WTC11 (cell line): ENCODE data around the gene MOB3A. TPM values are rescaled to one million over a fixed set of nuclear protein-coding genes. Genes with fewer than 3 reads are reported as not detected.

Experiments used
- ATAC-seq: fragments of 200-7000 bp; cut with Tn5 transposase; 2 replicates; pipeline ENCODE4 v1.10.0; 2021; ENCODE audit warnings: mild to moderate bottlenecking, moderate library complexity
- CTCF ChIA-PET: fragments of 300-600 bp; sonication (Branson Sonifier 250); formaldehyde crosslinking; loops from one replicate; lab custom pipeline; 2021; ENCODE audit warnings: antibody characterized with exemption; lab: Charles Lee
- POLR2A ChIA-PET: fragments of 350-600 bp; sonication (Branson Sonifier 250); formaldehyde crosslinking; loops from one replicate; lab custom pipeline; 2021; ENCODE audit warnings: antibody characterized with exemption; lab: Charles Lee
- DNase-seq: peaks from one replicate; pipeline ENCODE4 v3.0.0; 2021; ENCODE audit warnings: low spot score
- H3K27ac Mint-ChIP-seq: 2 replicates; pipeline ENCODE4 v1.8.0; 2021; ENCODE audit warnings: mixed read lengths
- H3K27me3 Mint-ChIP-seq: 2 replicates; pipeline ENCODE4 v1.8.0; 2021; ENCODE audit warnings: low read depth, mild to moderate bottlenecking, moderate library complexity, mixed read lengths
- H3K36me3 Mint-ChIP-seq: 2 replicates; pipeline ENCODE4 v1.8.0; 2021; ENCODE audit warnings: mixed read lengths
- H3K4me1 Mint-ChIP-seq: 2 replicates; pipeline ENCODE4 v1.8.0; 2022; ENCODE audit warnings: mixed read lengths
- H3K4me3 Mint-ChIP-seq: 2 replicates; pipeline ENCODE4 v1.8.0; 2021; ENCODE audit warnings: mild to moderate bottlenecking, moderate library complexity, mixed read lengths
- H3K9me3 Mint-ChIP-seq: 2 replicates; pipeline ENCODE4 v1.8.0; 2021; ENCODE audit warnings: mixed read lengths
- ELF4 ChIP-seq: sonication (generic); formaldehyde crosslinking; IDR thresholded peaks from 2 replicates; pipeline ENCODE4 v1.8.1; 2022; ENCODE audit warnings: low read depth, mild to moderate bottlenecking, moderate library complexity, missing genetic modification reagents
- TEAD4 ChIP-seq: sonication (generic); formaldehyde crosslinking; IDR thresholded peaks from 2 replicates; pipeline ENCODE4 v1.8.0; 2022; ENCODE audit warnings: mild to moderate bottlenecking, missing genetic modification reagents
- ZNF263 ChIP-seq: sonication (generic); formaldehyde crosslinking; IDR thresholded peaks from 2 replicates; pipeline ENCODE4 v1.8.1; 2022; ENCODE audit warnings: low read depth, mild to moderate bottlenecking, moderate library complexity, missing genetic modification reagents
- total RNA-seq: library from RNA; stranded (reverse); gene quantifications from 3 replicates; pipeline ENCODE4 v1.2.3, GENCODE V29; 2021
- TF ChIP-seq, protein P1 (sequence below): fragments of 250-450 bp; sonication (Bioruptor Pico); IDR thresholded peaks from 2 replicates; pipeline ENCODE4 v1.9.0; 2021; ENCODE audit warnings: mild to moderate bottlenecking, borderline replicate concordance
- TF ChIP-seq, protein P2 (sequence below): sonication (generic); formaldehyde crosslinking; IDR thresholded peaks from 2 replicates; pipeline ENCODE4 v1.8.1; 2023; ENCODE audit warnings: mild to moderate bottlenecking, missing genetic modification reagents, moderate library complexity
- TF ChIP-seq, protein P3 (sequence below): sonication (generic); formaldehyde crosslinking; IDR thresholded peaks from 2 replicates; pipeline ENCODE4 v1.8.0; 2022; ENCODE audit warnings: mild to moderate bottlenecking, missing genetic modification reagents
- TF ChIP-seq, protein P4 (sequence below): fragments of 250-450 bp; sonication (Bioruptor Pico); IDR thresholded peaks from 2 replicates; pipeline ENCODE4 v2.1.2; 2022; ENCODE audit warnings: mild to moderate bottlenecking, moderate library complexity
- TF ChIP-seq, protein P5 (sequence below): sonication (generic); formaldehyde crosslinking; IDR thresholded peaks from 2 replicates; pipeline ENCODE4 v1.8.0; 2022; ENCODE audit warnings: mild to moderate bottlenecking, missing genetic modification reagents
- TF ChIP-seq, protein P6 (sequence below): sonication (generic); formaldehyde crosslinking; IDR thresholded peaks from 2 replicates; pipeline ENCODE4 v1.8.0; 2022; ENCODE audit warnings: missing genetic modification reagents
- TF ChIP-seq, protein P7 (sequence below): sonication (generic); formaldehyde crosslinking; IDR thresholded peaks from 2 replicates; pipeline ENCODE4 v1.8.1; 2022; ENCODE audit warnings: low read depth, mild to moderate bottlenecking, moderate library complexity, missing genetic modification reagents, borderline replicate concordance
- TF ChIP-seq, protein P8 (sequence below): sonication (generic); formaldehyde crosslinking; IDR thresholded peaks from 2 replicates; pipeline ENCODE4 v1.8.1; 2023; ENCODE audit warnings: mild to moderate bottlenecking, moderate library complexity, missing genetic modification reagents
- TF ChIP-seq, protein P9 (sequence below): sonication (generic); formaldehyde crosslinking; IDR thresholded peaks from 2 replicates; pipeline ENCODE4 v1.8.1; 2023; ENCODE audit warnings: mild to moderate bottlenecking, missing genetic modification reagents
- TF ChIP-seq, protein P10 (sequence below): fragments of 200-600 bp; IDR thresholded peaks from 2 replicates; pipeline ENCODE4 v1.8.0; 2022; ENCODE audit warnings: antibody characterized with exemption

The MOB3A gene
- total RNA-seq, 1 experiment from 2014 or later = 8.1 TPM

DNA sequence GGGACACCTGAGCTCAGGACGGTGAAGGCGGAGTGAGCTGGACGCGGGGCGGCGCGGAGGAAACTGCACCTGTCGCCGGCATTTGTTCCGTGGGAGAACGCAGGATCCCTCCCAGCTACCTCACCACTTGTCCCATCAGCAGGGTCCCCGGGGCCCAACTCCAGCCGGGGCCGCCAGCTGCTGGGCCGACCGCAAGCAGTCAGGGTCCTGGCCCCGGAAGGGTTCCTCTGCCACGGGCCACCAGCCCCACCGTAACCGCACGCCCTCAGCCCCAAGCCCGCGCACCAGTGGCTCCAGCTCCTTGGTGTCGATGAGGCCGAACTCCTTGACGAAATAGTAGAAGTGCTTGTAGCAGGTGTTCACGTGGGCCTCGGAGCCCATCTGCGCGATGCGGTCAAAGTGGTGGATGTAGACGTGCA is 19.6 kb downstream of the MOB3A start:
- Mint-ChIP-seq H3K4me3 (no peak overlapping the region), H3K27ac (no peak overlapping the region), H3K9me3 (no peaks in the 10 kb centered on the region), H3K4me1 (0 out of 2 replicates have a peak, but pooled peaks cover 2% of the 10 kb centered on the region), H3K27me3 (no peaks in the 10 kb centered on the region), H3K36me3 (peaks cover 7% of the 10 kb centered on the region)
- ATAC-seq (no peak), DNase-seq (no peak)
- ChIA-PET CTCF (interaction anchor here (1.5 kb wide), 1 partner anchor 146 kb away, joined by 3 read pairs; no protein-coding TSS in a partner anchor), POLR2A (no interaction called here)
- TF ChIP-seq, protein P1, sequence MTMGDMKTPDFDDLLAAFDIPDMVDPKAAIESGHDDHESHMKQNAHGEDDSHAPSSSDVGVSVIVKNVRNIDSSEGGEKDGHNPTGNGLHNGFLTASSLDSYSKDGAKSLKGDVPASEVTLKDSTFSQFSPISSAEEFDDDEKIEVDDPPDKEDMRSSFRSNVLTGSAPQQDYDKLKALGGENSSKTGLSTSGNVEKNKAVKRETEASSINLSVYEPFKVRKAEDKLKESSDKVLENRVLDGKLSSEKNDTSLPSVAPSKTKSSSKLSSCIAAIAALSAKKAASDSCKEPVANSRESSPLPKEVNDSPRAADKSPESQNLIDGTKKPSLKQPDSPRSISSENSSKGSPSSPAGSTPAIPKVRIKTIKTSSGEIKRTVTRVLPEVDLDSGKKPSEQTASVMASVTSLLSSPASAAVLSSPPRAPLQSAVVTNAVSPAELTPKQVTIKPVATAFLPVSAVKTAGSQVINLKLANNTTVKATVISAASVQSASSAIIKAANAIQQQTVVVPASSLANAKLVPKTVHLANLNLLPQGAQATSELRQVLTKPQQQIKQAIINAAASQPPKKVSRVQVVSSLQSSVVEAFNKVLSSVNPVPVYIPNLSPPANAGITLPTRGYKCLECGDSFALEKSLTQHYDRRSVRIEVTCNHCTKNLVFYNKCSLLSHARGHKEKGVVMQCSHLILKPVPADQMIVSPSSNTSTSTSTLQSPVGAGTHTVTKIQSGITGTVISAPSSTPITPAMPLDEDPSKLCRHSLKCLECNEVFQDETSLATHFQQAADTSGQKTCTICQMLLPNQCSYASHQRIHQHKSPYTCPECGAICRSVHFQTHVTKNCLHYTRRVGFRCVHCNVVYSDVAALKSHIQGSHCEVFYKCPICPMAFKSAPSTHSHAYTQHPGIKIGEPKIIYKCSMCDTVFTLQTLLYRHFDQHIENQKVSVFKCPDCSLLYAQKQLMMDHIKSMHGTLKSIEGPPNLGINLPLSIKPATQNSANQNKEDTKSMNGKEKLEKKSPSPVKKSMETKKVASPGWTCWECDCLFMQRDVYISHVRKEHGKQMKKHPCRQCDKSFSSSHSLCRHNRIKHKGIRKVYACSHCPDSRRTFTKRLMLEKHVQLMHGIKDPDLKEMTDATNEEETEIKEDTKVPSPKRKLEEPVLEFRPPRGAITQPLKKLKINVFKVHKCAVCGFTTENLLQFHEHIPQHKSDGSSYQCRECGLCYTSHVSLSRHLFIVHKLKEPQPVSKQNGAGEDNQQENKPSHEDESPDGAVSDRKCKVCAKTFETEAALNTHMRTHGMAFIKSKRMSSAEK (CRISPR knock-in tag) = no peak
- TF ChIP-seq, protein P2, sequence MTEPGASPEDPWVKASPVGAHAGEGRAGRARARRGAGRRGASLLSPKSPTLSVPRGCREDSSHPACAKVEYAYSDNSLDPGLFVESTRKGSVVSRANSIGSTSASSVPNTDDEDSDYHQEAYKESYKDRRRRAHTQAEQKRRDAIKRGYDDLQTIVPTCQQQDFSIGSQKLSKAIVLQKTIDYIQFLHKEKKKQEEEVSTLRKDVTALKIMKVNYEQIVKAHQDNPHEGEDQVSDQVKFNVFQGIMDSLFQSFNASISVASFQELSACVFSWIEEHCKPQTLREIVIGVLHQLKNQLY = no peak
- TF ChIP-seq, protein P3, sequence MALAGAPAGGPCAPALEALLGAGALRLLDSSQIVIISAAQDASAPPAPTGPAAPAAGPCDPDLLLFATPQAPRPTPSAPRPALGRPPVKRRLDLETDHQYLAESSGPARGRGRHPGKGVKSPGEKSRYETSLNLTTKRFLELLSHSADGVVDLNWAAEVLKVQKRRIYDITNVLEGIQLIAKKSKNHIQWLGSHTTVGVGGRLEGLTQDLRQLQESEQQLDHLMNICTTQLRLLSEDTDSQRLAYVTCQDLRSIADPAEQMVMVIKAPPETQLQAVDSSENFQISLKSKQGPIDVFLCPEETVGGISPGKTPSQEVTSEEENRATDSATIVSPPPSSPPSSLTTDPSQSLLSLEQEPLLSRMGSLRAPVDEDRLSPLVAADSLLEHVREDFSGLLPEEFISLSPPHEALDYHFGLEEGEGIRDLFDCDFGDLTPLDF (CRISPR knock-in tag) = no peak
- TF ChIP-seq ZNF263 (CRISPR knock-in tag) (no peak), ELF4 (CRISPR knock-in tag) (no peak), TEAD4 (CRISPR knock-in tag) (no peak)
- TF ChIP-seq, protein P4, sequence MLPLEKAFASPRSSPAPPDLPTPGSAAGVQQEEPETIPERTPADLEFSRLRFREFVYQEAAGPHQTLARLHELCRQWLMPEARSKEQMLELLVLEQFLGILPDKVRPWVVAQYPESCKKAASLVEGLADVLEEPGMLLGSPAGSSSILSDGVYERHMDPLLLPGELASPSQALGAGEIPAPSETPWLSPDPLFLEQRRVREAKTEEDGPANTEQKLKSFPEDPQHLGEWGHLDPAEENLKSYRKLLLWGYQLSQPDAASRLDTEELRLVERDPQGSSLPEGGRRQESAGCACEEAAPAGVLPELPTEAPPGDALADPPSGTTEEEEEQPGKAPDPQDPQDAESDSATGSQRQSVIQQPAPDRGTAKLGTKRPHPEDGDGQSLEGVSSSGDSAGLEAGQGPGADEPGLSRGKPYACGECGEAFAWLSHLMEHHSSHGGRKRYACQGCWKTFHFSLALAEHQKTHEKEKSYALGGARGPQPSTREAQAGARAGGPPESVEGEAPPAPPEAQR (CRISPR knock-in tag) = no peak
- TF ChIP-seq, protein P5, sequence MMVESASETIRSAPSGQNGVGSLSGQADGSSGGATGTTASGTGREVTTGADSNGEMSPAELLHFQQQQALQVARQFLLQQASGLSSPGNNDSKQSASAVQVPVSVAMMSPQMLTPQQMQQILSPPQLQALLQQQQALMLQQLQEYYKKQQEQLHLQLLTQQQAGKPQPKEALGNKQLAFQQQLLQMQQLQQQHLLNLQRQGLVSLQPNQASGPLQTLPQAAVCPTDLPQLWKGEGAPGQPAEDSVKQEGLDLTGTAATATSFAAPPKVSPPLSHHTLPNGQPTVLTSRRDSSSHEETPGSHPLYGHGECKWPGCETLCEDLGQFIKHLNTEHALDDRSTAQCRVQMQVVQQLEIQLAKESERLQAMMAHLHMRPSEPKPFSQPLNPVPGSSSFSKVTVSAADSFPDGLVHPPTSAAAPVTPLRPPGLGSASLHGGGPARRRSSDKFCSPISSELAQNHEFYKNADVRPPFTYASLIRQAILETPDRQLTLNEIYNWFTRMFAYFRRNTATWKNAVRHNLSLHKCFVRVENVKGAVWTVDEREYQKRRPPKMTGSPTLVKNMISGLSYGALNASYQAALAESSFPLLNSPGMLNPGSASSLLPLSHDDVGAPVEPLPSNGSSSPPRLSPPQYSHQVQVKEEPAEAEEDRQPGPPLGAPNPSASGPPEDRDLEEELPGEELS = no peak
- TF ChIP-seq, protein P6, sequence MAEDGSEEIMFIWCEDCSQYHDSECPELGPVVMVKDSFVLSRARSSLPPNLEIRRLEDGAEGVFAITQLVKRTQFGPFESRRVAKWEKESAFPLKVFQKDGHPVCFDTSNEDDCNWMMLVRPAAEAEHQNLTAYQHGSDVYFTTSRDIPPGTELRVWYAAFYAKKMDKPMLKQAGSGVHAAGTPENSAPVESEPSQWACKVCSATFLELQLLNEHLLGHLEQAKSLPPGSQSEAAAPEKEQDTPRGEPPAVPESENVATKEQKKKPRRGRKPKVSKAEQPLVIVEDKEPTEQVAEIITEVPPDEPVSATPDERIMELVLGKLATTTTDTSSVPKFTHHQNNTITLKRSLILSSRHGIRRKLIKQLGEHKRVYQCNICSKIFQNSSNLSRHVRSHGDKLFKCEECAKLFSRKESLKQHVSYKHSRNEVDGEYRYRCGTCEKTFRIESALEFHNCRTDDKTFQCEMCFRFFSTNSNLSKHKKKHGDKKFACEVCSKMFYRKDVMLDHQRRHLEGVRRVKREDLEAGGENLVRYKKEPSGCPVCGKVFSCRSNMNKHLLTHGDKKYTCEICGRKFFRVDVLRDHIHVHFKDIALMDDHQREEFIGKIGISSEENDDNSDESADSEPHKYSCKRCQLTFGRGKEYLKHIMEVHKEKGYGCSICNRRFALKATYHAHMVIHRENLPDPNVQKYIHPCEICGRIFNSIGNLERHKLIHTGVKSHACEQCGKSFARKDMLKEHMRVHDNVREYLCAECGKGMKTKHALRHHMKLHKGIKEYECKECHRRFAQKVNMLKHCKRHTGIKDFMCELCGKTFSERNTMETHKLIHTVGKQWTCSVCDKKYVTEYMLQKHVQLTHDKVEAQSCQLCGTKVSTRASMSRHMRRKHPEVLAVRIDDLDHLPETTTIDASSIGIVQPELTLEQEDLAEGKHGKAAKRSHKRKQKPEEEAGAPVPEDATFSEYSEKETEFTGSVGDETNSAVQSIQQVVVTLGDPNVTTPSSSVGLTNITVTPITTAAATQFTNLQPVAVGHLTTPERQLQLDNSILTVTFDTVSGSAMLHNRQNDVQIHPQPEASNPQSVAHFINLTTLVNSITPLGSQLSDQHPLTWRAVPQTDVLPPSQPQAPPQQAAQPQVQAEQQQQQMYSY (CRISPR knock-in tag) = no peak
- TF ChIP-seq, protein P7, sequence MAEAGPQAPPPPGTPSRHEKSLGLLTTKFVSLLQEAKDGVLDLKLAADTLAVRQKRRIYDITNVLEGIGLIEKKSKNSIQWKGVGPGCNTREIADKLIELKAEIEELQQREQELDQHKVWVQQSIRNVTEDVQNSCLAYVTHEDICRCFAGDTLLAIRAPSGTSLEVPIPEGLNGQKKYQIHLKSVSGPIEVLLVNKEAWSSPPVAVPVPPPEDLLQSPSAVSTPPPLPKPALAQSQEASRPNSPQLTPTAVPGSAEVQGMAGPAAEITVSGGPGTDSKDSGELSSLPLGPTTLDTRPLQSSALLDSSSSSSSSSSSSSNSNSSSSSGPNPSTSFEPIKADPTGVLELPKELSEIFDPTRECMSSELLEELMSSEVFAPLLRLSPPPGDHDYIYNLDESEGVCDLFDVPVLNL = no peak
- TF ChIP-seq, protein P8, sequence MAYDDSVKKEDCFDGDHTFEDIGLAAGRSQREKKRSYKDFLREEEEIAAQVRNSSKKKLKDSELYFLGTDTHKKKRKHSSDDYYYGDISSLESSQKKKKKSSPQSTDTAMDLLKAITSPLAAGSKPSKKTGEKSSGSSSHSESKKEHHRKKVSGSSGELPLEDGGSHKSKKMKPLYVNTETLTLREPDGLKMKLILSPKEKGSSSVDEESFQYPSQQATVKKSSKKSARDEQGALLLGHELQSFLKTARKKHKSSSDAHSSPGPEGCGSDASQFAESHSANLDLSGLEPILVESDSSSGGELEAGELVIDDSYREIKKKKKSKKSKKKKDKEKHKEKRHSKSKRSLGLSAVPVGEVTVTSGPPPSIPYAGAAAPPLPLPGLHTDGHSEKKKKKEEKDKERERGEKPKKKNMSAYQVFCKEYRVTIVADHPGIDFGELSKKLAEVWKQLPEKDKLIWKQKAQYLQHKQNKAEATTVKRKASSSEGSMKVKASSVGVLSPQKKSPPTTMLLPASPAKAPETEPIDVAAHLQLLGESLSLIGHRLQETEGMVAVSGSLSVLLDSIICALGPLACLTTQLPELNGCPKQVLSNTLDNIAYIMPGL = no peak
- TF ChIP-seq, protein P9, sequence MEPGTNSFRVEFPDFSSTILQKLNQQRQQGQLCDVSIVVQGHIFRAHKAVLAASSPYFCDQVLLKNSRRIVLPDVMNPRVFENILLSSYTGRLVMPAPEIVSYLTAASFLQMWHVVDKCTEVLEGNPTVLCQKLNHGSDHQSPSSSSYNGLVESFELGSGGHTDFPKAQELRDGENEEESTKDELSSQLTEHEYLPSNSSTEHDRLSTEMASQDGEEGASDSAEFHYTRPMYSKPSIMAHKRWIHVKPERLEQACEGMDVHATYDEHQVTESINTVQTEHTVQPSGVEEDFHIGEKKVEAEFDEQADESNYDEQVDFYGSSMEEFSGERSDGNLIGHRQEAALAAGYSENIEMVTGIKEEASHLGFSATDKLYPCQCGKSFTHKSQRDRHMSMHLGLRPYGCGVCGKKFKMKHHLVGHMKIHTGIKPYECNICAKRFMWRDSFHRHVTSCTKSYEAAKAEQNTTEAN (CRISPR knock-in tag) = no peak
- TF ChIP-seq, protein P10, sequence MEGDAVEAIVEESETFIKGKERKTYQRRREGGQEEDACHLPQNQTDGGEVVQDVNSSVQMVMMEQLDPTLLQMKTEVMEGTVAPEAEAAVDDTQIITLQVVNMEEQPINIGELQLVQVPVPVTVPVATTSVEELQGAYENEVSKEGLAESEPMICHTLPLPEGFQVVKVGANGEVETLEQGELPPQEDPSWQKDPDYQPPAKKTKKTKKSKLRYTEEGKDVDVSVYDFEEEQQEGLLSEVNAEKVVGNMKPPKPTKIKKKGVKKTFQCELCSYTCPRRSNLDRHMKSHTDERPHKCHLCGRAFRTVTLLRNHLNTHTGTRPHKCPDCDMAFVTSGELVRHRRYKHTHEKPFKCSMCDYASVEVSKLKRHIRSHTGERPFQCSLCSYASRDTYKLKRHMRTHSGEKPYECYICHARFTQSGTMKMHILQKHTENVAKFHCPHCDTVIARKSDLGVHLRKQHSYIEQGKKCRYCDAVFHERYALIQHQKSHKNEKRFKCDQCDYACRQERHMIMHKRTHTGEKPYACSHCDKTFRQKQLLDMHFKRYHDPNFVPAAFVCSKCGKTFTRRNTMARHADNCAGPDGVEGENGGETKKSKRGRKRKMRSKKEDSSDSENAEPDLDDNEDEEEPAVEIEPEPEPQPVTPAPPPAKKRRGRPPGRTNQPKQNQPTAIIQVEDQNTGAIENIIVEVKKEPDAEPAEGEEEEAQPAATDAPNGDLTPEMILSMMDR = no peak
